ENCODE measurements around the gene CUX1. TPM values are rescaled to one million over a fixed set of nuclear protein-coding genes. Genes with fewer than 3 reads are reported as not detected.
"Not testable (repeated sequence)": the region's sequence is repeated elsewhere in the genome, so short reads cannot be mapped to it uniquely, and the experiment has no call there.

Gene CUX1
- polyA plus RNA-seq, 3 donors, result 94.4 to 104 (median 98.5) TPM

DNA sequence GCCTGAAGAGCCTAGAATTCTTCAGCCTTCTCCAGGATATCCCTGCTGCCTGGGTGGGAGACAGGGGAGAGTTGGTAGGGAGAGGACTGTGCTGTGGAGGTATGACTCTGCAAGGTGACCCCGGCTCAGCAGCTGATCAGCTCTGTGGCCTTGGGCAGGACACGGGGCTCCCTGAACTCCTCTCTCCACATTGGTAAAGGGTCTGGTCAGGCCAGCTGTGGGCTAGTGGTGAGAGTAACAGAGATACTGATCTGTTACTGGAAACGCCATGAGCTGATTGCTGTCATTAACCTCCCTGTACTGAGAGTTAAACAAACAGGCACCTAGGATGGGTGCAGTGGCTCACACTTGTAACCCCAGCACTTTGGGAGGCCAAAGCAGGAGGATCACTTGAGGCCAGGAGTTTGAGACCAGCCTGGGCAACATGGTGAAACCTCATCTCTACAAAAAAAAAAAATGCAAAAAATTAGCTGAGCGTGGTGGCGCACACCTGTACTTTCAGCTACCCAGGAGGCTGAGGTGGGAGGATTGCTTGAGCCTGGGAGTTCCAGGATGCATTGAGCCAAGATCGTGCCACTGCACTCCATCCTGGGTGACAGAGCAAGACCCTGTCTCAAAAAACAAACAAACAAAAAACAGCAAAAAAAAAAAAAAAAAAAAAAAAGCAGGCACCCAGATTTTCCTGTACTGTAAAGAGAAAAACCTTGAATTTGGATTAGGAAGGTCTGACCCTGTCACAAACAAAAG, 151.5 kb downstream of the CUX1 start:
- no peak for DNase-seq (ENCODE audit: low read depth in 3 of 3, low spot score in 2 of 3)

DNA sequence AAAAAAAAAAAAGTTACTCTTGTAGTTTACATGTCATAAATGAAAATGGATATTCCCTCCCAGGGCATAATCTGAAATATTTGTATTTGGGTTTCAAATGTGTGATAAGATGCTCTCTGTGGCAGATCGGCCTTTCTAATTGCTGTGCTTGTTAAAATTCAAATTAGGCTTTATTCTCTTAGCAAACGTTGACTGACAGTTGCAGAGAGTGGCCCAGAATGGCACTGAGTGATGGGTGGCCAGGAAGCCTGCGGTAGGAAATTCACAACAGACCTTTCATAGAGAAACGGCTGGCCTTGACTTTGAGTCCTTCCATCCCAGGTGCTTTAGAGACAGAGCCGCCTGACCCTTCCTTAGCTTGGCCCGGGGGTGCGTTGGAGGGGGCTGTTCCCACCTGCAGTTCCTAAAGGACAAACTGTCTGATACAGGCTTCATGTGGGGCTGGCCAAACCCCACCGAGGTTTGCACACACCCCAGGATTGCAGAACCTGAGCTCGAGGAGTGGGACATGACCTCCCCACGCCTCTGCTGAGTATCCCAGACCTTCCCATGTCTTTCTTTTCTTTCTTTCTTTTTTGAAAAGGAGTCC, 152.7 kb downstream of the CUX1 start:
- no peak for DNase-seq (ENCODE audit: low read depth in 3 of 3, low spot score in 2 of 3)

DNA sequence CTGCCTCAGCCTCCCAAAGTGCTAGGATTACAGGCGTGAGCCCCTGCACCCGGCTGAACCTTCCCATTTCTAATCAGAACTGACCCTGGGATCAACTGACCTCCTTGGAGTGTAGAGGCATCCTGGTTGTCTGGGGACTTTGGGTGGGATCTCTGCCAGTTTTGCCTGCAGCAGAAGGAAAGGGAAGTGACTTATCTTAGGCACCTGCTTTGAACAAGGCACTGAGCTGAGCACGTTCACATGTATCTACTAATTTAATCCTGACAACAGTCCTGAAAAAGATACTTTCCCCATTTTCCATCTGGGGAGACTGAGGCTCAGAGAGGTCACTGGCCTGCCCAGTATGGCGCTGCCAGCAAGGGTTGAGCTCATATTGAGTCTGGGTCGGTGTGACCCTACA, 153.4 kb downstream of the CUX1 start:
- no peak for DNase-seq (ENCODE audit: low read depth in 3 of 3, low spot score in 2 of 3)

GRCh38 chr7:101971457-101971856, 154.0 kb downstream of the CUX1 start:
- no peak for DNase-seq (ENCODE audit: low read depth in 3 of 3, low spot score in 2 of 3)

- DNase-seq (ENCODE audit: low read depth in 3 of 3, low spot score in 2 of 3), result no peak
Observed at GRCh38 chr7:101972627-101973026, 155.2 kb downstream of the CUX1 start.

DNA sequence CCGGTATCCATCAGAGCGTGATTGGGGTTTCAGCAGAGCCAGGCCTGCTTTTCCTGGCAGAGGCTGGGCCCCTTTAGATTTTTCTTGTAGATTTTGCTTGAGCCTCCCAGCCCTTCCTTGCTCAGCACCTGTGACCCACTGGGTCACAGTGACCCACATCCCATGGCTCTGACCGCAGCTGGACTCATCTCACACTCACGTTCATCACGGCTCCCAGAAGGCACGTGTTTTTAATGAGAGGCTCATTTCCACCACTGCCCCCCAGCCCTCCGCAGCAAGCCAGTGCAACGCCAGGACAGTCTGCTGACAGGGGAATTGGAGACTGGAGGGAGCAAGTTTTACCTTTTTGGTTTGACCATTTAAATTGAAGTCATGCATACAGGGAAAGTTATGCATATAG, 155.7 kb downstream of the CUX1 start:
- no peak for DNase-seq (ENCODE audit: low read depth in 3 of 3, low spot score in 2 of 3)

DNA sequence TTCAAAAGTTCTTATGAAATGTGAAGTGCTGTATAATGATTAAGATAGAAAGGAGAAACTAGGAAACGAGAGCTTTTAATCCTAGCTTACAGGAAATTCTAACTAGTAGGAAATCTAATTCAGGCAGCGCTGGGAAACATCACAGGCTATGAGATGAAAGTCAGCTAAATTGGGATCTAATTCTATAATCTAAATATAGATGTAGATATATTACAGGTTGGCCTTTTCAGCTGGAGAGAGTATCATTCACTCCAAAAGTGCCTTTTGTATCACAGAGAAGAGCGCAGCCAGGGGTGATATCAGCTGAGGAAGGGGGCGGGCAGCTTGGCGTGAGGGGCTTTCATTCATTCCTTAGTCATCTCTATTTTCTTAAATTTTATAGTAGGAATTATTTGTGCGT, 157.0 kb downstream of the CUX1 start:
- no peak for DNase-seq (ENCODE audit: low read depth in 3 of 3, low spot score in 2 of 3)

GRCh38 chr7:101975046-101975445, 157.6 kb downstream of the CUX1 start:
- no peak for DNase-seq (ENCODE audit: low read depth in 3 of 3, low spot score in 2 of 3)

DNA sequence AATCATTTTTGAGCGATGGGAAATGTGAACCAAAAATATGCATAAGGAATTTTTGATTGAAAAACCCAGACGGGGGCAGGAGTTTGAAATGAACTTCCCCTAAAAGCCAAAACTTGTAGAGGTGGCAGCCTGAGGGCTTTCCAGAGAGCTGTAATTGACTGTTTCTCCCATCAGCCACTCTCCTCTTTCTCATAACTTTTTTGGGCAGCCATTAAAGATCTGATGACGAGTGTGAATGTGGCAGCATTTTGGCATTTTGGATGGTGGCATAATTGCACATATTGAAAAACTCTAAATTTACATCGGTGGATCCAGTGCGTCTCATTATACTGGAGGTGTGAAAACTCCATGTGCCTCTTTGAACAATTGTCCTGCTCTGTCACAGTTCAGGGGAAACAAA, 159.0 kb downstream of the CUX1 start:
- no peak for DNase-seq (ENCODE audit: low read depth in 3 of 3, low spot score in 2 of 3)

DNA sequence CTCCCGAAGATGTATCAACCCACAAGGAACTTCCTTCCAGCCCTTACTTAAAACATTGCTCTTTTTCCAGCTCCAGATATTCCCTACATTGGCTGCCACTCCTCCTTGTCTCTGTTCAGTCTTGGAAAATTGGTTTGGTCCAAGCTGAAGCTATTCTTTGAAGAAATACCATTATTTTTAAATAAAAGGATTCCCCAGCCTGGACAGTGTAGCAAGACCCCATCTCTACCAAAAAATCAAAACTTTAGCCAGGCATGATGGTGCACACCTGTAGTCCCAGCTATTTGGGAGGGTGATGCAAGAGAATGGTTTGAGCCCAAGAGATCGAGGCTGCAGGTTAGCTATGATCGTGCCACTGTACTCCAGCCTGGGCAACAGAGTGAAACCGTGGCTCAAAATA, 159.8 kb downstream of the CUX1 start:
- no peak for DNase-seq (ENCODE audit: low read depth in 3 of 3, low spot score in 2 of 3)

- no peak for DNase-seq (ENCODE audit: low read depth in 3 of 3, low spot score in 2 of 3)
Observed at GRCh38 chr7:101978683-101979082, 161.3 kb downstream of the CUX1 start.

- DNase-seq (ENCODE audit: low read depth in 3 of 3, low spot score in 2 of 3), result no peak
Observed at GRCh38 chr7:101983147-101983811, 165.9 kb downstream of the CUX1 start.

DNA sequence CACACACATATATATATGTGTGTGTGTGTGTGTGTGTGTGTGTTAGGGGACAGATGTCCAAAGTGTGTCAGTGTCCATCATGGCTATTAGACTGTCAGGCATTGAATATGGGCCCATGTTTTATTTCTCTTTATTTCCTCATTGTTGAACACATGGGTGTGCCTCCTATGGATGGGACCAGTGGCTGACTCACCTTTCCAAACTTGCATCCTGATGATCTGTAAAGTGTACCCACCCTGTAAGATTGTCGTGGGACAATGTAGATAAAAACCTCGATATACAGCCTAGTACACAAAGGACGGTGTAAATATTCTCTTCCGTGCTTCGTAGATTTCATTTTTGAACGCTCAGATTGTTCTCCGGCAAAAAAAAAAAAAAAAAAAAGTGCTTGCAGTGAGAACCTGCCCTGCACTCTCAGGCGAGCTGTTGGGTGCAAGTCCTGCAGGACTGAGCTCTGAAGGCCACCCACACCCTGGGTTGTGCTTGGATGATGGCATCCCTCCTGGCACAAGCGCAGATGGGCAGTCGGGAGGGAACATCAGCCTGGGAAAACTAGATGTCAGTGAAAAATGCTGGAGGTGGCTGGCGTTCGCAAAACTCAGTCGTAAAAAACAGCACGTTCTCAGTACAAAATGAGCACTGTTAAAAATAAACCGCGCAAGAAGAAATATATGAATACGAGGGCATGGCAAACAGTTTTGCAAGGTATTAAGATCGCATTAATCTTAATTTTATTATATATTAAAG, 166.9 kb downstream of the CUX1 start:
- no peak for DNase-seq (ENCODE audit: low read depth in 3 of 3, low spot score in 2 of 3)

GRCh38 chr7:101985057-101985902, 167.9 kb downstream of the CUX1 start:
- no peak for DNase-seq (ENCODE audit: low read depth in 3 of 3, low spot score in 2 of 3)

DNA sequence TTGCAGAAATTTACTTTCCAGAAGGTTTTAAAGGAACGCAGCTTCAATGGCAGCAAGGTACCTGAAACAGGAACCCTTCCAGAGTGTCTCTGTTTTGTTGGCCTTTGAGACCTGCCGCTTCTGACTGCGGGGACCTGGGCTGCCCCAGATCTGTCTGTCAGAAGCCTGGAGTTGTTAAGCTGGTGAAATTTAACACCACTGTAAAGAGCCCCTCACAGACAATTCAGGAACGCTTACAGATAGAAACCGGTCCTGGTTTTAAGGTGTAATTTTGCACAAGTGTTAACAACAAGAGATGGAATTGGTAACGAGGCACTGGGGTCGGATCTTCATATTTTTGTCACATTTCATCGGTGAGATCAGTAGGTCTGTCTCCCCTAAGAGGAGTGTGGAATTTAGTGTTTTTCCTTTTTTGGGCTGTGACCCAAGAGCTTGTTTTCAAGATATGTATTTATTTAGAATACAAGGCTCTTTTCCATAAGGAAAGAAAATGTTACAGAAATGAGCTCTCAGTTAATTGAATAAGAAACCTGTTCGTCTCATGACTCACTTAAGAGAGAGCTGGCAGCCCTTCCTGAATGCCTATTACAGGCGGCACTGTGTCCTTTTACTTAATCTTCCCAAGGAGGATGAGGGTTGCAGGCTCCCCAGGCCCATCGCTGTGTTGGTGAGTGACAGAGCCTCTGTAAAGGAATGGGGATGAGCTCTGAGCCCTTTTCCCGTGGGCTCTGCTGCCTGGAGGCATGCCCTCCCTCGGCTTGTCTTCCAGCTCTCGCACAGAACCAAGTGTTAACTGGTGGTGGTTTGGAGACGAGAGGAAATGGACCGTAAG, 168.7 kb downstream of the CUX1 start:
- no peak for DNase-seq (ENCODE audit: low read depth in 3 of 3, low spot score in 2 of 3)

DNA sequence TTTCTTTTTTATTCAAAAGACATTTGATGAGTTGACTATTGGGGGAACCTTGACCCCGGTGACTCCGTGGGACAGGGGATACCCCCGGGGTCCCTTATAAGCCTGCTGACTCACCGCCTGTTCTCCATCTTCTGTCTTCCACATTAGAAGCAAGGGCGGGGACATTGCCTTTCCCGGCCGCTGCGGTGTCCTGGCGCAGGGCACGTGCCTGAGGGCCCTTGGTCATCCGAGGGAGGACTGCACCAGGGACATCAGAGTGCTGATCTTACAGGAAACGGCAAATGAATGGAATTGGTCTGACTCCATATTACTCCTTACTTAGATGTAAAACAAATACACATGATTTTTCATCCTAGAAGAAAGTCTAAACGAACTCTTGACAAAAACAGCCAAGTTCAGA, 170.1 kb downstream of the CUX1 start:
- no peak for DNase-seq (ENCODE audit: low read depth in 3 of 3, low spot score in 2 of 3)

DNA sequence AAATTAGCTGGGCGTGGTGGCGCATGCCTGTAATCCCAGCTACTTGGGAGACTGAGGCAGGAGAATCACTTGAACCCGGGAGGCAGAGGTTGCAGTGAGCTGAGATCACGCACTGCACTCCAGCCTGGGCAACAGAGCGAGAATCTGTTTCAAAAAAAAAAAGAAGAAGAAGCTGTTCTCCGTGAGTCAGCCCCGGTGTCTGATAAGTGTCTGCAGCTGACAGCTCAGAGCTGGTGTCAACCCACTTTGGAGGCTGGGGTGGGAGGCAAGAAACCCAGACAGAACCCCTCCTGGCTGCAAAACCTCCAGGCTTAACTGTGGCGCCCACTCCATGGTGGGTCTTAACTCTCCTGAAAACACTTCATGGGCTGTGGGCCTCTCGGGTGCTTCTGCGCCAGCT, 170.6 kb downstream of the CUX1 start:
- not testable (repeated sequence) for DNase-seq (ENCODE audit: low read depth in 3 of 3, low spot score in 2 of 3)

DNA sequence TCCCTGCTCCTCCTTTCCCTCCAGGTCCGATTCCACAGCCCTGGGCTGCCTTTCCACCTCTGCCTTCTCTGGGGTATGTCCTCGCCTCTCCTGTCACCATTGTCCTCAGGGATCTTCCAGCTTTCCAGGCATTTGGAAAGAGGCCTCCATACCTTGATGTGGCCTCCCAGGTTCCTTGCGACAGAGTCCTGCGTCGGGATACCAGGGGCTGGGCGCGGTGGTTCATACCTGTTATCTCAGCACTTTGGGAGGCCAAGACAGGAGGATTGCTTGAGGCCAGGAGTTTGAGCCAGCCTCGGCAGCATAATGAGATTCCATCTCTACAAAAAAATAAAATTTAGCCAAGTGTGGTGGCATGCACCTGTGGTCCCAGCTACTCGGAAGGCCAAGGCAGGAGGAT, 171.1 kb downstream of the CUX1 start:
- DNase-seq (ENCODE audit: low read depth in 3 of 3, low spot score in 2 of 3), result no peak

- DNase-seq (ENCODE audit: low read depth in 3 of 3, low spot score in 2 of 3), result no peak
Observed at GRCh38 chr7:101989101-101989500, 171.7 kb downstream of the CUX1 start.

Measured in right renal cortex interstitium (tissue), 3 donors.